GM19324 (cell line): Measurements from ENCODE around the gene NMNAT1.
"Not testable (repeated sequence)": the region's sequence is repeated elsewhere in the genome, so short reads cannot be mapped to it uniquely, and the experiment has no call there.

Experiments used
- ATAC-seq: cut with Tn5 transposase; IDR thresholded peaks from one replicate; pipeline ENCODE4 v1.9.1; 2021; ENCODE audit warnings: mild to moderate bottlenecking, moderate library complexity; ENCODE audit not compliant: unreplicated experiment, low FRiP score

The NMNAT1 gene

GRCh38 chr1:9942939-9943788 lies at the start of gene NMNAT1, which contains the start of gene LZIC:
Gene NMNAT1 (plus strand): TSS chr1:9943475. CDS start chr1:9972074, 28,599 bp downstream.
Gene LZIC (minus strand): TSS chr1:9943391. CDS start chr1:9936619, 6,772 bp downstream.
- peak; percentile 93 for ATAC-seq

GRCh38 chr1:9894115-9894514 lies 49.2 kb upstream of the NMNAT1 start:
- no peak for ATAC-seq

GRCh38 chr1:9900142-9901043 lies 42.9 kb upstream of the NMNAT1 start:
- no peak for ATAC-seq

- no peak for ATAC-seq
Measured at GRCh38 chr1:9901148-9902059, 41.9 kb upstream of the NMNAT1 start.

- no peak for ATAC-seq
Measured at GRCh38 chr1:9902060-9902452, 41.2 kb upstream of the NMNAT1 start.

GRCh38 chr1:9903801-9904527 lies 39.3 kb upstream of the NMNAT1 start:
- ATAC-seq: no peak

- no peak for ATAC-seq
Measured at GRCh38 chr1:9904596-9904995, 38.7 kb upstream of the NMNAT1 start.

- ATAC-seq: no peak
Measured at GRCh38 chr1:9905010-9905409, 38.3 kb upstream of the NMNAT1 start.

- no peak for ATAC-seq
Measured at GRCh38 chr1:9906466-9906865, 36.8 kb upstream of the NMNAT1 start.

GRCh38 chr1:9907441-9907840 lies 35.8 kb upstream of the NMNAT1 start:
- ATAC-seq: no peak

- no peak for ATAC-seq
Measured at GRCh38 chr1:9908871-9909233, 34.4 kb upstream of the NMNAT1 start.

- no peak for ATAC-seq
Measured at GRCh38 chr1:9909234-9910046, 33.8 kb upstream of the NMNAT1 start.

- peak; percentile 83 for ATAC-seq
Measured at GRCh38 chr1:9910076-9910422, 33.2 kb upstream of the NMNAT1 start, which contains the start of gene CTNNBIP1. Gene CTNNBIP1 (minus strand): TSS chr1:9910269. CDS start chr1:9872064, 38,205 bp downstream.

- ATAC-seq: peak; percentile 94
Measured at GRCh38 chr1:9910423-9911178, 32.7 kb upstream of the NMNAT1 start.

- no peak for ATAC-seq
Measured at GRCh38 chr1:9912264-9912936, 30.9 kb upstream of the NMNAT1 start.

- ATAC-seq: no peak
Measured at GRCh38 chr1:9914610-9914937, 28.7 kb upstream of the NMNAT1 start.

GRCh38 chr1:9916452-9916851 lies 26.8 kb upstream of the NMNAT1 start:
- ATAC-seq: no peak

- not testable (repeated sequence) for ATAC-seq
Measured at GRCh38 chr1:9917495-9917894, 25.8 kb upstream of the NMNAT1 start.
